Vagina (tissue), 2 donors: ENCODE results near the gene PBX1.

Experiments used
- CTCF ChIP-seq, 3 experiments: fragments of 450-650 bp in 2 of 3; fragments of 200-600 bp in 1 of 3; sonication (generic) in 1 of 3; IDR thresholded peaks; one replicate each; pipeline ENCODE4 v1.5.1; 2017 to 2019; ENCODE audit warnings: antibody characterized with exemption in 3 of 3, mild to moderate bottlenecking in 2 of 3, moderate library complexity in 2 of 3
- POLR2A ChIP-seq, 2 donors: fragments of 450-650 bp; IDR thresholded peaks; one replicate each; pipeline ENCODE4 v1.6.1; 2017; ENCODE audit warnings: antibody characterized with exemption in 2 of 2, mild to moderate bottlenecking in 2 of 2, moderate library complexity in 2 of 2
- POLR2AphosphoS5 ChIP-seq, 2 donors: sonication (generic); formaldehyde crosslinking; IDR thresholded peaks; one replicate each; pipeline ENCODE4 v1.9.0; 2017; ENCODE audit warnings: antibody characterized with exemption in 2 of 2, mild to moderate bottlenecking in 2 of 2, low read depth in 1 of 2; ENCODE audit not compliant: insufficient read depth in 1 of 2

GRCh38 chr1:164702216-164702615, 143.2 kb downstream of the PBX1 start:
- TF ChIP-seq CTCF (IDR thresholded peaks at IDR 0.05) (no peak), POLR2A (IDR thresholded peaks at IDR 0.05) (no peak), POLR2AphosphoS5 (IDR thresholded peaks at IDR 0.05; ENCODE audit: insufficient read depth in 1 of 2, low read depth in 1 of 2) (no peak)
